Glomerular endothelial cell (primary cell): ENCODE data around the gene TUBB2B. TPM values are rescaled to one million over a fixed set of nuclear protein-coding genes. Genes with fewer than 3 reads are reported as not detected.

Source experiments
- DNase-seq: peaks from one replicate; pipeline ENCODE4 v3.0.0-alpha.2; 2011; ENCODE audit warnings: low read depth, low spot score; ENCODE audit errors: extremely low read depth
- total RNA-seq: library from RNA; depleted of rRNA; stranded (reverse); fragments of >200 nt; gene quantifications from 2 replicates; pipeline ENCODE4 v1.2.3, GENCODE V29; 2015

TUBB2B gene
- total RNA-seq, 1 donor from 2014 or later, result 31.3 TPM

DNA sequence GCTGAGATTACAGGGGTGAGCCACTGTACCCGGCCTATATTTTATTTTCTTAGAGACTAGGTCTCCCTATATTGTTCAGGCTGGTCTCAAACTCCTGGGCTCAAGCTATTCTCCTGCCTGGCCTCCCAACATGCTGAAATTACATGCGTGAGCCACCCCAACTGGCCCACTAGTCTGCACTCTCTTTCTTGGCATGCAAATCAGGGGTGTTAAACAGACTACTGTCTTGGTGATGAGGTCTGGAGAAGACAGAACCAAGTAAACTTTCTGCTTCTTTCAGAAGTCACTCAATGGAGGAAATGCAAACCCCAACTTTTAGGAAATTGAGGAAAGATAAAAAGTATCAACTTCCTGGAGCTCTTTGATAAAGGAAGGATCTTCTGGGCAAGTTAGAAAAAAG lies 8.0 kb upstream of the TUBB2B start:
- DNase-seq, result no peak

DNA sequence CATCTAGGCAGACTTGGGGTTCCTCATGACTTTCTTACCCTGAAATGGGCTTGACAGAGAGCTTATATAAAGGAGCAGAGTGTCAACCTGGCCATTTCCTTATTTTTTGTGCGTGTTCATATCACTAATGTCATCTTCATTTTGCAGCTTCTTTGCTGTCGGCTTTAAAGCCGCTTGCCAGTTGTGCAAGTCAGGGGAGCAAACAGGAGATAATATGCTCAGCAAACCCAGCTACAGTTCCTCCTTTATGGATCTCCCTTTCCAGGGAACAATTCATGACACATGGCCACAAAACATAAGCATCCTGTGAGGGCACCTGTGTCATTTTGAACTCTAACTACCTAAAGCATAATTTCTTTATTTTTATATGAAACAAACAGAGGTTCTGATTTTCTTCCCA lies 6.5 kb upstream of the TUBB2B start:
- no peak for DNase-seq

DNA sequence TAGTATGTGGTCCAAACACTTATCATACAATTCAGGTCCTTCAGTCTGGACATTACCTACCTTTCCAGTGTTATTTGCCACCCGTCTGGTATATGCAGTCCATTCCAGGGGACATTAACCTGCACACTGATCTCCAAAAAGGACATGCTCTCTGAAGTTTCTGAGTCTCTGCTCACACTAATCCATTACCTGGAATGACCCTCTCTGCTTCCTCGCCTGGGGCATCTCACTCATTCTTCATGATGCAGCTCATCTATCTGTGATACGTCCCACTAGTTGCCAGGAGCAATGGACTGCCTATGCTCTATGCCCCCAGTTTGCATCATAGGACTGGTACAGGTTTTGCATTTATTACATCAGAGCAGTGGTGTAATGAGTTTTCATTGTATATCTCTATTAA lies 5.9 kb upstream of the TUBB2B start:
- DNase-seq, result no peak

DNA sequence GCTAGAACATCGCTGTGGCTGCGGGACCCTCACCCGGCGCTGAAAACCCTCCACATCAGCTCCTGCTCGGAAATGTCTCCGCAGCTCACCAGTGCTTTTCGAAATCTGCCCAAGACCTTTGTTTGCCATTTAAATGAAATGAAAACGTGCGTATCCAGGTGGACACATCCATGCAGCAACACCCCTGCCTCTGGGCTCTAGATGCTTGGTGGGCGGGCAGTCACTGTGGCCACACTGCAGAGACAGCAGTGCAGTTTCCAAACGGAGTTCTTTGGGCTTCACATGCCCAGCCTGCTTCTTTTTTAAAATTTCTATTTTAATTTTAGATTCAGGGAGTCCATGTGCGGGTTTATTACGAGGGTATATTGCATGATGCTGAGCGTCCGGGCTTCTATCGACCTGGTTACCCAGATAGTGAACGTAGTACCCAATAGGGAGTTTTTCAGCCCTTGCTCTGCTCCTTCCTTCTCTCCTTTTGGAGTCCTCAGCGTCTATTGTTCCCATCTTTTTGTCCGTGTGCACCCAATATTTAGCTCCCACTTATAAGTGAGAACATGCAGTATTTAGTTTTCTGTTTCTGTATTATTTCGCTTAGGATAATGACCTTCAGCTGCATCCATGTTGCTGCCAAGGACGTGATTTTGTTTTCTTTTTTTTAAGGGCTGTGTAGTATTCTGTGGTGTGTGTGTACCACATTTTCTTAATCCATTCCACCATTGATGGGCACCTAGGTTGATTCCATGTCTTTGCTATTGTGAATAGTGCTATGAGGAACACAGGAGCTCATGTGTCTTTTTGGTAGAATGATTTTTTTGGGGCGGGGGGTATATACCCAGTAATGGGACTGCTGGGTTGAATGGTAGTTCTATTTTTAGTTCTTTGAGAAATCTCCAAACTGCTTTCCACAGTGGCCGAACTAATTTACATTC lies 4.8 kb upstream of the TUBB2B start:
- DNase-seq, result no peak

DNA sequence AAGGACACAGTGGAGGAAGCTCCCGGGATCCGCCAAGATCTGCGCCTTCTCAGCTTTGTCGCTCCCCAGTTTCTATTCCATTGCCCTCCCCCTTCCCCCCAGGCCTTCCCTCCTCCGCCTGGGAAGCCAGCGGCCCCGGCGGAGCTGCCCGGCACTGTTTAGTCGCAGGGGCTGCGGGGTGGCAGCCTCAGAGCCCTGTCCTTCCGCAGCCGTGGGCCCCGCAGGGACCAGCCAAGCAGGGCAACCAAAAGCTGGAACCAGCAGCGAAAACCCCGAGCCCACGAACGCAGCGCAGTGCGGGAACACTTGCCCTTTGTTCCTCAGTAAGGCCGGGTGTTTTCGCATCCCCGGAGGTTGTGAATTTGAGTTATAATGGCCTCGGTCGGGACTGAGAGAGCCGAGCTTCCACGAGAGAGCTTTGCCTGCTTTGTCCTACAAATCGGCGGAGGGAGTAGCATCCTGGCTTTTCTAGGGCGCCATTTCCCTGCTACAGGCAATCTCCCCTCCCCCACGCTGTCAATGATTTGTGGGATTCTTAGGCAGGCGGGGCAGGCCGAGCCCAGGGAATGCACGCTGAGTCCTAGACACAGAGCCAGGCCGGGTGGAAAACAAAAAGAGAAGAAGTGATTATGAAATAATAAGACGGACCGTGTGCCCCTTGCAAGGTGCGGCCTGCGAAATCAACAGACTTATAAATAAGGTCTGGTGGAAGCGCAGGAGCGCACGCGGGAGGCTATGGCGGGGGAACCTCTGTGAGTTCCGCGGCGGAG lies 4.0 kb upstream of the TUBB2B start:
- no peak for DNase-seq

DNA sequence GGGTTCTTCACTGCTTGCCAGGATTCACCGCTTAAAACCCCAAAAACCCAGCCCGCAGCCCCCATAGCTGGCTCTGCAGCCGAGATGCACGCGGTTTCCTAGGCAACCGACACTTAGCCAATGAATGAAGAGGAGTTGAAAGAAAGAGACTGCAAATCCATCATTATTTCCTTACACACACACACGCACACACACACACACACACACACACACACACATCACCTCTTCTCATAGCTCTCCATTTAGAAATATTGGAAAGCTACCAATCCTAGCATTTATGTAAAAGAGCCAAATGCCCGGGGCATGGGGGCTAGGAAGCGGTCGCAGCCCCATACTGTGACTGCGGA lies 3.4 kb upstream of the TUBB2B start:
- no peak for DNase-seq

DNA sequence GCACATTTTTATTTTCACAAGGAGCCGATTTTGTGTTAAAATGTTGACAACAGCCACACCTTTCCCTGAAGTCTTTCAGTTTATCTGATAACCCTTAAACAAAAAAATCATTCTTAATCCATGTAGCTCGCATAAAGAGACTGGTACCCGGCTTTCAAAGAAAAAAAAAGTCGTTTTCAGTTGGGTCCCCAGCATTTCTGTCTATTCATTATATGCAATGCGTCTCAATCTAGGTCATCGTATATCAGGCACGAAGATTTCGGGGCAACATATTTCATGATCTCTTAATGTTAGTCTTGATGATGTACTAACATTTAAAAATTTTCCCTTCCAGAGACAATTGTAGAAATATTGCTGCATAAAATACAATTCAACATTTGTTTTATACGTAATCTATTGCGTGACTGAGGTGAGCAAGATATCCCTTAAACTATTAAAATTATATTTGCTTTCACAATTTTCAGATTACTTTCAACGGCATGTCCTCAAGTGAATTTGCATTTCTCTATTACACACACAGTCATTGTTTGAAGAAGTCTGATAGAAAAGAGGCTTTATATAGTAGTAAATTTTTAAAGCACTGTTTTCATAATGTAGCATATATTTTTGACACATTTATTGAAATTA lies 2.9 kb upstream of the TUBB2B start:
- no peak for DNase-seq

DNA sequence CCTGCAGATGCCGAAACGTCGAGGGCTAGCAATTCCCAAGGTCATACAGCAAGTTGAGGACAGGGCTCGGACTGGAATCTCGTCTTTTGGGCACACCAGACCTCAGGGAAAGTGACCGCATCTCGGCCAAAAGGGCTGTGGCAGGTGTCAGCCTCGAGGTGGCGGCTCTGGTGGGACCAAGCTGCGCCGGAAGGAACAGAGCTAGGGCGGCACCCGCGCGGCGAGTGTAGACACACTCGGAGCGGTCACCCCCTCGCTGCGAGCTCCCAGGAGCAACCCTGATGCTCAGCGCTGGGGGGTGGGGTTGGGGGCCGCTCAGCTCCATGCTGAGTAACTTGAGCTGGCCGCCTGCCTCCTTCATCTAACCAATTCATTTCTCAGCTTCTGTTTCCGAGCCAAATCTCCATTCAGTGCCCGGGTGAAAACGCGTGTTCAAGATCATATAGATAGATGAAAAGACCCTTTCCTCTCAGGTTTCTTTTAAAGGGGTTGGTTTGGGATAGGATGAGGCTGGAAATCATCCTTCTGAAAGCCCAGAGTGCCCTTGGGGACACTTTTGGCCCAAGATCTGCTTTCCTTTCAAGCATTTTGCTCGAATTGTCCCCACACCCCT lies 2.2 kb upstream of the TUBB2B start:
- no peak for DNase-seq

DNA sequence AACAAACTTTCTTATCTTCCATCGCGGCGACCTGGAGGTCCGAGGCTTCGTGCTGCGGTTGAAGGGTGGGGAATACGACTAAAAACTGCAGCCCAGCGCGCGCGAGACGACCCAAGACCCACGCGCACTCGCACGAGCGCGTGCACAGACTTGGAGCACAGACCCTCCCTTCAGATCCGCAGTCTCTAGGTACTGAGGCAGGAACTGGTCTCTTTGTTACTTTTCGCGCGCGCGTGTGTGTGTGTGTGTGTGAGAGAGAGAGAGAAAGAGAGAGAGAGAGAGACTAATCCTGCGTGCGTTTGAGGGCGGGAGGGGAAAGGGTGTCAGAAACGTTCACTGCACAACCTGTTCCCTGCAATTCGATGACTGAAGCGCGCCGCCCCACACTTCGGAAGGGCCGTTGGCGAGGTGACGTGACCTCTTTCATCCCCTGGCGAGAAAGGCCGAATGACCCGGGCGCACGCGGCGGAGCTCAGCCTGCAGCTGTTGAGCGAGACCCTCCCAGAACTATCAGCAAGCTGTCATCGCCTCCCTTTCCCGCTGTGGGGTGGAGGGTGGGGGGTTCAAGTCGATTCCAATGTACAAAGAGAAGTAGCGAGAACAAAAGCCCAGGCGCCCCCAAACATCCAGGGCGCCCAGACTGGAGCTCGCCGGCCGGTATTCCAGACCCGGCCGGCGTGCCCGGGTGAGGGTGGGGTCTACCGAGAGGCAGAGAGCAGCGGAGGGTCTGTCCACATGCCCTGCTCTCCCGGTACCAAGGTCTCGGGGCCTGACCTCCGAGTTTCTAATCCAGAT lies 1.5 kb upstream of the TUBB2B start:
- no peak for DNase-seq

DNA sequence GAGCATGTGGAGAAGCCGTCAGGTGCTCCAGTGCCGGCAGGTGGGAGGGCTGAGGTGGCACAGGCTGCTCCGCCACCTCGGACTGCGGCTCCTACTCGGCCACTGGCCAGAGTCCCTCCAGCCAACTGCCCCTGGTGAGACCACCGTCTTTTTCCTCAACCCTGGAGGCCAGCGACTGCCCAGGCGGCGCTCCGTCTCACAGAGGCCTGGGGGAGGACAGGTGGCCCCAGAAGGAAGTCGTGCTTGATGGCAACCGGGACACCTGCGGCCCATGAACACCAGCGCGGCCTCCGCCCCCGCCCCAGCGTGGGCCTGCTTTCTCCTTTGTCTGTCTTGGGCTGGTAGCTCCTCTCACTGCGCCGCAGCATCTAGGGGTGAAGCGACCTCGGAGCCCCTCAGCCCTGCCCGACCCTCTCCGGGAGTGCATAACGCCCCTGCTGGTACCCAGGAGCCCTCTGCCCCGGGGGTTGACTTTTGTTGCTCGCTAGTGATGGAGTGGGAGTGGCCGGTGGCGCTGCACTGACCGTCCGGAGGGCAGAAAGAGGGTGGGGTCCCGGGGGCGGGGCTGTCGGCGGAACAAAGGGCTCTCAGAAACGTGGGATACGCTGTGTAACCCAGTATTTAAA lies 706 bp upstream of the TUBB2B start:
- DNase-seq, result no peak

DNA sequence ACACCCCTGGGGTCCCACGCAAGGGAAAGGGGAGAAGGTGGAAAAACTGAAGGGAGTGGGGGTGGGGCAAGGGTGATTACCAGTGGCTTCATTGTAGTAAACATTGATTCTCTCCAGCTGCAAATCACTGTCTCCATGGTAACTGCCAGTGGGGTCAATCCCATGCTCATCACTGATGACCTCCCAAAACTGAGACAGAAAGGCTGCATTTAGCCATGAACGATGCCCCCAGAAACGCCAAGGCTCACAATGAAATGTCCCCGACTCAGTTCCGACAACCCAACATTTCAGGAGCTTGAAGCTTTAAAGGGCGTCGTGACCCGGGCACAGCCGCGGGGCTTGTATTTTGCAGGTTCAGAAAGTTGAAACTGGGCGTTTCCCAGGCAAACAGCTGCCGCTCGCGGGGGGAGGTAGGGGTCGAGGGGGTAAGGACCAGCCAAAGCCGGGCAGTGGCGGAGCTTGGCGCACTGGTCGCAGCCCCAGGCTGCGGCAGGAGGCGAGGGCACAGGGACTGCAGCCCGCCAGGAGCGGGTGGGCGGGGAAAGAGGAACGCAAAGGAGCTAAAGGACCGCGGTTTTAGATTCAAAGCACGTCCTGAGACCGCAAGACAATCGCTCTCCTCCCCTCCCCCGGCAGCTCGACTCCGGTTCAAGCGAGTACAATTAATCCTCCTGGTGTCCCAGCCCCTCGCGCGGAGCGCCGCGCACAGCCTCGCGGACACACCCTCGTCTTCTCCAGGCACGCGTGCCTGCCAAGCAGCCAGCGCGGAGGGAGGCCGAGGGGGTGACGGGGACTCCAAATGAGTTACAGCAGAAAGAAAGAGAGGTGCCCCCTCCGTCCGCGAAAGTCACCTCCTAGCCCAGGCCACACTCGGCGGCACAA lies 731 bp downstream of the TUBB2B start:
- DNase-seq, result no peak

DNA sequence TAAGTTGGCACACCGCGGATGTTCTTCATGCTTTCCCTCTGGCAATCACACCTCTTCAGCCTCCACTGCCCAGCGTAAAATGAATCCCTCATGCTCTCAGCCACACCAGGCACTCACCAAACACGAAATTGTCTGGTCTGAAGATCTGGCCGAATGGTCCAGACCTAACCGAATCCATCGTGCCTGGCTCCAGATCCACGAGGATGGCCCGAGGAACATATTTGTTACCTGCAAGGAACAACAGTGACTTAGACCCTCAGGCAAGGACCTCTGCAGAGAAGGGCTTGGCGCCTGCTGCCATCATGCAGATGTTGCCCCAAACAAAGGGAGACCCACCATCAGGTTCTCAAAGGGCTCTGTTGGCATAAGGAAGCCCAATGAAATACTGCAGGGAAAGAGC lies 1.4 kb downstream of the TUBB2B start:
- no peak for DNase-seq

DNA sequence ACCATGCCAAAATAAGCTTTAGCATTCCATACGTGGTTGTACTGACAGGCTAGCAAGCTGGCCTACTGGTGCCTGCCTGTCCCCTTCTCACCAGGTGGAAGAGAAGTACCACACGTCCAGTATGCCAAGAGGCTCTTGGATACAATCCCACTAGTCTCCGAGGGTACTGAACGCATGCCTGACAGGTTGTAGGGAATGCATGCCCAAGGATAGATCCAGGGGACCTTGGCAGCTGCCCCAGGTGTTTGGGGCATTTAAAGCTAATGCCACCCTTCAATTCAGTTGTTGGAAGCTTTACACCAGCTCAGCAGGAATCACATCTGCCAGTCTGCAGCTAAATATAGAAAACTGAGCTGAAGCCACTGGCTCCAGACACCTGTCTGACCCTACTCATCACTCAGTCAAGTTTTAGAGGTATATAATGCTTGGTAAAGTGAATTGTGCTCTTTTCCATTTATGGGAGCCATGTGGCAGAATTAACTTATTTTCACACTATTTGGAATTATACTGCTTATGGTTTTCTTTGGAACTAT lies 4.9 kb downstream of the TUBB2B start:
- DNase-seq, result no peak

DNA sequence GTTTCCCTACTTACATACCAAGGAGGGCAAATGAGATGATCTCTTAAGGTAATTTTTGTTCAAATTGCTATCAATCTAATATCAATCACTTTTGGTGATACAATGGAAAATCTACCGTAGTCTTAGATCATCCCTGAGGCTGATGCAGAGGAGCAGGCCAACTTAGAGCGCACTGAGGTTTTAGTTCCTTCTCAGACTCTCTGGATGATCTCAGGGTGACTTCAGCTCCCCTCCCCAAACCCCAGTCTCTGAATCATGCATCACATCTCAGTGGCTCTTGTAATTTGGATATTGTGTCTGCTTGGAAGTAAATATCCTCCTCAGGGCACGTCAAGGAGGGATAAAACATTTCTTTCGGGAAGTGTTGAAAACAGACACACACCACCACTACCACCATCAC lies 5.9 kb downstream of the TUBB2B start:
- DNase-seq, result no peak

DNA sequence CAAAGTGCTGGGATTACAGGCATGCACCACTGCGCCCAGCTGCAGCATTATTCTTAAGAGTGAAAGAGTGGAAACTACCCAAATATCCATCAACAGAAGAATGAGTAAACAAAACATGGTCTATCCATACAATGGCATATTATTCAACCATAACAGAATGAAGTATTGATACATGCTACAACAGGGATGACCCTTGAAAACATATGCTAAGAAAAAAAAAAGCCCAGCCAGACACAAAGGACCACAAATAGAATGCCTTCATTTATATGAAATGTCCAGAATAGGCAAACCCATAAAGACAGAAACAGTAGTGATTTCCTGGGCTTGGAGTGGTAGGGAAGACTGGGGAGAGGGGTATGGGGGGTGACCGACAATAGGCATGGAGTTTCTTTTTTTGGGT lies 7.1 kb downstream of the TUBB2B start:
- DNase-seq, result no peak

DNA sequence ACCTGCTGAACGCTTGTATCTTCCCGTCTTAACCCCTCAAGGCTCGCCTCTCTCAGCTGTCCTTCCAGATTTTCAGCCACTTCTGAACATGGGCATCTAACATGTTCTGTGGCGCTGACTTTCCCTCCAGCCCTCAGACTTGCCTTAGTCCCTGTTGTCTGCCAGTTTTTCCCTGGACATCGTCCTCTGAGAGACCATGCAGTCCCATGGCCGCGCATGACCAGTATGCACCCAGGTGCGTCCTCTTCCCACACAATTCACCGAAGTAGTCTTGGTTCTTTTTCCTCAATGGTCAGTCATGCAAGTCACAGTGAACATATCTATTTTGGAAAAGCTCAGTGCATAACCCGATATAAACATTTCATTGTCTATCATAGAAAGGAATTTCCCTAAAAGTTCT lies 9.2 kb downstream of the TUBB2B start:
- DNase-seq, result no peak

DNA sequence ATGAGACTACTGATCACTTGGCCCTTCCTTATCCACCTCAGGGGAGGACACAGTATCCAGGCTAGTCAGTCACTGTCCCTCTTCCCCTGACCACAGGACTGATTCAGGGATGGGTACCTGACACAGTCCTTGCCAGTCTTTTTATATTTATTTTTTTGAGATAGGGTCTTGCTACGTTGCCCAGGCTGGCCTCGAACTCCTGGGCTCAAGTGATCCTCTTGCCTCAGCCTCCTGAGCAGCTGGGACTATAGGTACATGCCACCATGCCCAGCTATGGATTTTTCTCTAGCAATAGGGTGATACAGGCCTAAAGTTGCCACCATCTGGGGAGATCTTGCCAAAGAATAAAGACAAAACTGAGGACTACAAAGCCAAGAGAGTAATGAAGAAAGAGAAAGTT lies 10.2 kb downstream of the TUBB2B start:
- DNase-seq, result no peak

DNA sequence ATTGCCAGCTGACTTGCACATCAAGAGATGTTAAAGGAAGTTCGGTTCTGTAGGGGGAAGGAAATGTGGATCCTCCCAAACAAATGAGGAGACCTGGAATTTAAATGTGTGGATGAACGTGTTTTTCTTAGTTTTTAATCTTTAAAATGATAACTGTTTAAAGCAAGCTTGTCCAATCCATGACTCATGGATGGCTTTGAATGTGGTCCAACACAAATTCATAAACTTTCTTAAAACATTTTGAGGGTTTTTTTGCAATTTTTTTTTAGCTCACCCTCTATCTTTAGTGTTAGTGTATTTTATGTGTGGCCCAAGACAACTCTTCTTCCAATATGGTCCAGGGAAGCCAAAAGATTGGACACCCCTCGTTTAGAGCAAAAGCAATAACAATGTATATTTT lies 12.6 kb downstream of the TUBB2B start:
- no peak for DNase-seq

DNA sequence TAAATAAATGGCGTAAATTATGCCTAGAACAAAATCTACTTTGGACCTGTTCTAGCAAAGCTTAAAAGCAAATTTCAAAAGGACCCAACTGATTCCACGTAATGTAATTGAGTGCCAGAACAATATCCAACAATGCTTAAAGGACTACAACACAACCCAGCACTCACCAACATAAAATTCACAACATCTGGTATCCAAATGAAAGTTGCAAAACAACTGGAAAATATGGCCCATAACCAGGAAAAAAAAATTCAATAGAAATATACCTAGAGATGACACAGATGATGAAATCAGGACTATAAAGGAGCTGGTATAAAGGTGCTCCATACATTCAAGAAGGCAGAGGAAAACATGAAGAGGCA lies 14.1 kb downstream of the TUBB2B start:
- DNase-seq, result no peak
